Thoracic aorta (tissue), 2 donors: ENCODE results near the gene SIRT7. TPM values are rescaled to one million over a fixed set of nuclear protein-coding genes. Genes with fewer than 3 reads are reported as not detected.
"Not testable (repeated sequence)": the region's sequence is repeated elsewhere in the genome, so short reads cannot be mapped to it uniquely, and the experiment has no call there.

Experiments
- ATAC-seq: fragments of 150-250 bp; one replicate; pipeline ENCODE4 v1.8.0; 2017; ENCODE audit warnings: low read depth; ENCODE audit not compliant: insufficient number of reproducible peaks, low FRiP score
- DNase-seq: peaks from one replicate; pipeline ENCODE4 v3.0.0-alpha.2; 2020; ENCODE audit warnings: low spot score
- H3K27ac ChIP-seq, 2 donors: fragments of 200-600 bp; sonication (generic); 1 replicate in 1 of 2; 2 replicates in 1 of 2; pipeline ENCODE4 v1.5.1; 2016; ENCODE audit warnings: mild to moderate bottlenecking in 2 of 2, moderate library complexity in 2 of 2
- H3K27me3 ChIP-seq: fragments of 200-600 bp; sonication (generic); replicated peaks from 2 replicates; pipeline ENCODE4 v1.6.0; 2016; ENCODE audit warnings: mild to moderate bottlenecking; ENCODE audit not compliant: insufficient read depth
- H3K36me3 ChIP-seq: fragments of 200-600 bp; sonication (generic); one replicate; pipeline ENCODE4 v1.5.1; 2016
- H3K4me1 ChIP-seq, 2 donors: fragments of 200-600 bp; sonication (generic); 1 replicate in 1 of 2; 2 replicates in 1 of 2; pipeline versions ENCODE4 v1.5.1 to v1.6.0; 2016; ENCODE audit warnings: low read depth in 2 of 2, mild to moderate bottlenecking in 1 of 2; ENCODE audit not compliant: control insufficient read depth in 1 of 2
- H3K4me3 ChIP-seq: fragments of 200-600 bp; sonication (generic); 2 replicates; pipeline ENCODE4 v1.5.1; 2016; ENCODE audit warnings: mild to moderate bottlenecking
- H3K9me3 ChIP-seq: fragments of 200-600 bp; sonication (generic); 2 replicates; pipeline ENCODE4 v1.5.1; 2016
- CTCF ChIP-seq: fragments of 200-600 bp; sonication (generic); IDR thresholded peaks from one replicate; pipeline ENCODE4 v1.5.1; 2019; ENCODE audit warnings: antibody characterized with exemption
- total RNA-seq, 2 donors: library from RNA; depleted of rRNA; stranded (reverse); fragments of >200 nt; gene quantifications; one replicate each; pipeline versions ENCODE4 v1.1.0 to v1.2.3, GENCODE V29; 2016

The SIRT7 gene
- total RNA-seq, 2 donors from 2014 or later, result 15.8 to 41.3 TPM

- no peak for TF ChIP-seq CTCF
- Histone ChIP-seq H3K27me3 (peaks cover 17% of the 10 kb centered on the region), H3K4me1 (peaks cover 5 to 14% of the 10 kb centered on the region in 2 donors), H3K9me3 (no peaks in the 10 kb centered on the region), H3K27ac (no peak overlapping the region), H3K4me3 (no peak overlapping the region), H3K36me3 (no peaks in the 10 kb centered on the region)
- DNase-seq (no peak), ATAC-seq (no peak)
These were observed 38.0 kb upstream of the SIRT7 start for GRCh38 chr17:81955756-81956544.

DNA sequence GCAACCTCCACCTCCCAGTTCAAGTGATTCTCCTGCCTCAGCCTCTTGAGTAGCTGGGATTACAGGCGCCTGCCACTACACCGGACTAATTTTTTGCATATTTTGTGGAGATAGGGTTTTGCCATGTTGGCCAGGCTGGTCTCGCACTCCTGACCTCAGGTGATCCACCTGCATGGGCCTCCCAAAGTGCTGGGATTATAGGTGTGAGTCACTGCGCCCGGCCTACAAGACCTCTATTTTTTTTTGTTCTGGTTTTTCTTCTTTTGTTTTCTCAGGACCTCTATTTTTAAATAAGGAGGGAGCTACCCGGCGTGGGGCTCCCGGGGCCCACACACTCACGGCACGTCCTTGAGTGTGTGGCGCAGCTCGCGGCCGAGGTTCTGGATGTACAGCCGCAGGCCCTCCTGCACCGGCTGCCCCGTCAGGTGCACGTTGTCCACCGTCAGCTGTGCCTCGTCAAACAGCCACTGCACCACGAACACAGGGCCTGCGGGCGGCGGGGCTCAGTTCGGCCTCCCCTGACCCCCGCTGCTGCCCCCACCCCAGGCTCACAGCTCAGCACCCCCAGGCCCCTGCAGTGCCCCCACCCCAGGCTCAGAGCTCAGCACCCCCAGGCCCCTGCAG lies 37.2 kb upstream of the SIRT7 start:
- Histone ChIP-seq H3K4me1 (peaks cover 3 to 9% of the 10 kb centered on the region in 2 donors), H3K27ac (no peak overlapping the region), H3K36me3 (no peaks in the 10 kb centered on the region), H3K27me3 (peaks cover 13% of the 10 kb centered on the region), H3K9me3 (no peaks in the 10 kb centered on the region), H3K4me3 (no peak overlapping the region)
- TF ChIP-seq CTCF, result no peak
- no peak for ATAC-seq
- no peak for DNase-seq

- DNase-seq, result no peak
- H3K27me3 ChIP-seq, result peaks cover 9% of the 10 kb centered on the region
- TF ChIP-seq CTCF, result no peak
These were observed 36.4 kb upstream of the SIRT7 start for GRCh38 chr17:81954131-81955057.

DNA sequence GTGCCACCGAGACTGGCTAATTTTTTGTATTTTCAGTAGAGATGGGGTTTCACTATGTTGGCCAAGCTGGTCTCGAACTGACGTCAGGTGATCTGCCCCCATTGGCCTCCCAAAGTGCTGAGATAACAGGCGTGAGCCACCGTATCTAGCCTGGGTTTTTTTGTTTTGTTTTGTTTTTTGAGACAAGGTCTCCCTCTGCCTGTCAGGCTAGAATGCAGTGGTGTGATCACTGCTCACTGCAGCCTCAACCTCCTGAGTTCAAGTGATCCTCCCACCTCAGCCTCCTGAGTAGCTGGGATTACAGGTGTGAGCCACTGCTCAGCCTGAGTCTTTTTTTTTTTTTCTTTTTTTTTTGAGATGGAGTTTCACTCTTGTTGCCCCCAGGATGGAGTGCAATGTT lies 35.5 kb upstream of the SIRT7 start:
- H3K27me3 ChIP-seq, result not testable (repeated sequence)

More at GRCh38 chr17:81954131-81955057, 36.4 kb upstream of the SIRT7 start:
- no peak overlapping the region for H3K27ac ChIP-seq
- no peaks in the 10 kb centered on the region for H3K36me3 ChIP-seq
- H3K4me3 ChIP-seq, result no peak overlapping the region
- ATAC-seq, result no peak
- H3K4me1 ChIP-seq, result peaks cover 0 to 1% of the 10 kb centered on the region in 2 donors
- H3K9me3 ChIP-seq, result no peaks in the 10 kb centered on the region

GRCh38 chr17:81952792-81953228 lies 34.8 kb upstream of the SIRT7 start:
- no peak for TF ChIP-seq CTCF
- Histone ChIP-seq H3K36me3 (no peaks in the 10 kb centered on the region), H3K4me3 (no peak overlapping the region), H3K27ac (no peak overlapping the region), H3K27me3 (no peaks in the 10 kb centered on the region), H3K9me3 (no peaks in the 10 kb centered on the region), H3K4me1 (no peaks in the 10 kb centered on the region)
- ATAC-seq (no peak), DNase-seq (no peak)

More for the DNA sequence above, 35.5 kb upstream of the SIRT7 start:
- H3K4me1 ChIP-seq, H3K4me3 ChIP-seq, H3K27ac ChIP-seq, H3K36me3 ChIP-seq, H3K9me3 ChIP-seq, DNase-seq, ATAC-seq: not testable (repeated sequence)
